Keratinocyte (primary cell): Measurements from ENCODE around the gene TBL1XR1. TPM values are rescaled to one million over a fixed set of nuclear protein-coding genes. Genes with fewer than 3 reads are reported as not detected.

ENCODE experiments used
- DNase-seq: peaks from one replicate; pipeline ENCODE4 v3.0.0-alpha.2; 2011; ENCODE audit warnings: low read depth, missing footprints, low spot score
- FAIRE-seq: peaks from 2 replicates; lab custom pipeline; 2011; peaks lifted over from hg19 to GRCh38; lab: Jason Lieb, UNC
- H2AFZ ChIP-seq: 2 replicates; pipeline ENCODE4 v1.6.0; 2012; ENCODE audit warnings: low read length, control low read depth, inconsistent platforms; ENCODE audit not compliant: control insufficient read depth
- H3K27ac ChIP-seq: 2 replicates; pipeline ENCODE4 v1.5.1; 2011; ENCODE audit warnings: low read length; ENCODE audit not compliant: control insufficient read depth, insufficient read depth
- H3K27me3 ChIP-seq: 3 replicates; pipeline ENCODE4 v1.6.0; 2011; ENCODE audit warnings: low read length; ENCODE audit not compliant: control insufficient read depth, insufficient read depth; ENCODE audit errors: extremely low read depth
- H3K36me3 ChIP-seq, 2 experiments: 2 replicates in 1 of 2; 3 replicates in 1 of 2; pipeline ENCODE4 v1.5.1; 2011; ENCODE audit warnings: low read length in 2 of 2, mild to moderate bottlenecking in 1 of 2; ENCODE audit not compliant: control insufficient read depth in 2 of 2, insufficient read depth in 2 of 2; ENCODE audit errors: extremely low read depth in 1 of 2
- H3K4me1 ChIP-seq: 3 replicates; pipeline ENCODE4 v1.5.1; 2011; ENCODE audit warnings: low read length; ENCODE audit not compliant: control insufficient read depth, insufficient read depth; ENCODE audit errors: extremely low read depth
- H3K4me2 ChIP-seq: 3 replicates; pipeline ENCODE4 v1.6.0; 2011; ENCODE audit warnings: low read depth, low read length; ENCODE audit not compliant: control insufficient read depth, insufficient read depth; ENCODE audit errors: extremely low read depth
- H3K4me3 ChIP-seq, 3 experiments: fragments of 200-600 bp in 1 of 3; sonication (generic) in 1 of 3; 2 replicates in 2 of 3; 3 replicates in 1 of 3; pipeline ENCODE4 v1.5.1; 2011 to 2016; ENCODE audit warnings: low read length in 3 of 3, mild to moderate bottlenecking in 3 of 3, control low read depth in 2 of 3, inconsistent platforms in 1 of 3, low read depth in 1 of 3, mixed read lengths in 1 of 3, mixed run types in 1 of 3, moderate library complexity in 1 of 3; ENCODE audit not compliant: control insufficient read depth in 2 of 3, insufficient read depth in 2 of 3; ENCODE audit errors: extremely low read depth in 1 of 3
- H3K79me2 ChIP-seq: 2 replicates; pipeline ENCODE4 v1.6.0; 2012; ENCODE audit warnings: low read length; ENCODE audit not compliant: control insufficient read depth, insufficient read depth
- H3K9ac ChIP-seq: 3 replicates; pipeline ENCODE4 v1.6.0; 2011; ENCODE audit warnings: low read length; ENCODE audit not compliant: control insufficient read depth, insufficient read depth; ENCODE audit errors: extremely low read depth
- H3K9me1 ChIP-seq: 3 replicates; pipeline ENCODE4 v1.6.0; 2011; ENCODE audit warnings: low read length; ENCODE audit not compliant: control insufficient read depth, insufficient read depth; ENCODE audit errors: extremely low read depth
- H3K9me3 ChIP-seq: 2 replicates; pipeline ENCODE4 v1.5.1; 2012; ENCODE audit warnings: low read depth, low read length; ENCODE audit not compliant: control insufficient read depth
- H4K20me1 ChIP-seq: 3 replicates; pipeline ENCODE4 v1.6.0; 2011; ENCODE audit warnings: low read length; ENCODE audit not compliant: control insufficient read depth, insufficient read depth; ENCODE audit errors: extremely low read depth
- CTCF ChIP-seq, 3 experiments: IDR thresholded peaks in 1 of 3; conservative IDR thresholded peaks in 1 of 3; optimal IDR thresholded peaks in 1 of 3; 2 replicates in 2 of 3; 3 replicates in 1 of 3; pipeline versions ENCODE3 to v1.5.1; 2011; ENCODE audit warnings: low read length in 3 of 3, mild to moderate bottlenecking in 3 of 3, moderate library complexity in 2 of 3, control low read depth in 1 of 3, inconsistent platforms in 1 of 3; ENCODE audit not compliant: insufficient read depth in 2 of 3; ENCODE audit errors: extremely low read depth in 1 of 3
- EZH2 ChIP-seq: IDR thresholded peaks from one replicate; pipeline ENCODE4 v1.6.1; 2012; ENCODE audit warnings: inconsistent platforms, mild to moderate bottlenecking, low read length, moderate library complexity
- dilution Hi-C: fragments of 300-500 bp; cut with MboI; formaldehyde crosslinking; loops from one replicate; pipeline ENCODE4 v1.7.0; 2020; ENCODE audit warnings: low sequenced_read_pairs; ENCODE audit not compliant: extremely low pct_ligation_motif_present
- polyA plus RNA-seq, 5 experiments: library from polyadenylated mRNA; depleted of rRNA in 3 of 5; stranded (reverse) in 3 of 5; stranded (forward) in 1 of 5; unstranded in 1 of 5; fragments of >200 nt; gene quantifications; 1 replicate in 1 of 5; 2 replicates in 3 of 5; 3 replicates in 1 of 5; pipeline versions ENCODE4 v1.2.1 to v1.2.3, GENCODE V29; 2011 to 2012; ENCODE audit warnings: missing spikeins in 2 of 5, low read depth in 1 of 5, low replicate concordance in 1 of 5

The TBL1XR1 gene
- polyA plus RNA-seq, 1 donor (not counting 4 experiments of a cell fraction or from before 2014, with no cell fraction given), result 169 TPM

DNA sequence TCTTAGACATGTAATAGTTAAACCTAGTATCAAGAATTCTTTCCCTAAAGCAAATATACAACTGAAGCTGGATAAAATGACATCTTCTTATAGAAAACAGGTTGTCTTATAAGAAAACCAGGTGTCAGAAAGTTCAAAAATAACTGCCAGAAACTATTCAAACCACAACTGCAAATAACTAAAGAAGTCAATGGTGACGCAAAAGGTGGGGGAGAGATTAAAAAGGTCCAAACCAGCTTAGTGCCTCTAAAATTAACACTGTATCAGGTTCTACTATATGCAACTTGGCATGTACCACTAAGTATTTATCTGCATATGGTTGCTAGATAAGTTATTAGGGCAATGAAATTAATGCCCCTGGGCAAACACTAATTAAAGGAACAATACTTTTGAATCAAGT lies 136.8 kb downstream of the TBL1XR1 start:
- peaks cover 64% of the 10 kb centered on the region for H3K79me2 ChIP-seq
- no peak for DNase-seq
- H3K9me3 ChIP-seq, result no peaks in the 10 kb centered on the region
- H3K4me3 ChIP-seq, result no peak overlapping the region
- no peaks in the 10 kb centered on the region for H3K4me1 ChIP-seq
- H3K27ac ChIP-seq, result no peak overlapping the region
- H3K9ac ChIP-seq, result no peak overlapping the region
- dilution Hi-C loops, result no loop called here
- no peak overlapping the region for H3K4me2 ChIP-seq
- no peaks in the 10 kb centered on the region for H3K9me1 ChIP-seq
- no peak for TF ChIP-seq CTCF (optimal IDR thresholded peaks at IDR 0.05 in 1 of 3, IDR thresholded peaks at IDR 0.05 in 1 of 3, conservative IDR thresholded peaks at IDR 0.05 in 1 of 3; ENCODE audit: extremely low read depth in 1 of 3, insufficient read depth in 2 of 3, low read length in 3 of 3)
- TF ChIP-seq EZH2, result no peak
- H3K27me3 ChIP-seq, result no peaks in the 10 kb centered on the region
- H3K36me3 ChIP-seq, result peaks cover 0 to 4% of the 10 kb centered on the region in 2 experiments
- no peak for FAIRE-seq
- H2AFZ ChIP-seq, result no peak overlapping the region
- H4K20me1 ChIP-seq, result no peaks in the 10 kb centered on the region

GRCh38 chr3:177058648-177059047 lies 138.6 kb downstream of the TBL1XR1 start:
- no peak for DNase-seq
- Histone ChIP-seq H3K4me3 (no peak overlapping the region), H3K27me3 (no peaks in the 10 kb centered on the region), H3K9ac (no peak overlapping the region), H3K9me1 (no peaks in the 10 kb centered on the region), H2AFZ (no peak overlapping the region), H3K36me3 (peaks cover 0 to 4% of the 10 kb centered on the region in 2 experiments), H3K4me1 (no peaks in the 10 kb centered on the region), H3K9me3 (no peaks in the 10 kb centered on the region), H3K27ac (no peak overlapping the region), H3K79me2 (peaks cover 62% of the 10 kb centered on the region), H3K4me2 (no peak overlapping the region), H4K20me1 (no peaks in the 10 kb centered on the region)
- FAIRE-seq, result no peak
- TF ChIP-seq EZH2, result no peak
- no peak for TF ChIP-seq CTCF (optimal IDR thresholded peaks at IDR 0.05 in 1 of 3, IDR thresholded peaks at IDR 0.05 in 1 of 3, conservative IDR thresholded peaks at IDR 0.05 in 1 of 3; ENCODE audit: extremely low read depth in 1 of 3, insufficient read depth in 2 of 3, low read length in 3 of 3)
- dilution Hi-C loops, result no loop called here
